H1 (cell line): ENCODE results near the gene TCFL5. TPM values are rescaled to one million over a fixed set of nuclear protein-coding genes. Genes with fewer than 3 reads are reported as not detected.

Experiments
- CTCF ChIA-PET: fragments of 300-600 bp; sonication (Branson Sonifier 250); formaldehyde crosslinking; loops from one replicate; lab custom pipeline; 2021; ENCODE audit not compliant: partially characterized antibody; lab: Charles Lee
- POLR2A ChIA-PET: fragments of 300-600 bp; sonication (Branson Sonifier 250); formaldehyde crosslinking; loops from one replicate; lab custom pipeline; 2021; ENCODE audit warnings: inconsistent platforms; ENCODE audit not compliant: partially characterized antibody; lab: Charles Lee
- DNase-seq, 2 experiments: peaks; one replicate each; pipeline versions ENCODE4 v3.0.0 to v3.0.0-alpha.2; 2010 to 2022; ENCODE audit warnings: low spot score in 2 of 2, low read depth in 1 of 2, mixed read lengths in 1 of 2
- FAIRE-seq: peaks from 2 replicates; lab custom pipeline; 2011; peaks lifted over from hg19 to GRCh38; lab: Jason Lieb, UNC
- H2AFZ ChIP-seq: 2 replicates; pipeline ENCODE4 v1.8.1; 2012; ENCODE audit warnings: low read length, inconsistent platforms
- H2AK5ac ChIP-seq: 2 replicates; pipeline ENCODE4 v1.6.1; 2013; ENCODE audit warnings: low read depth, low read length
- H2BK120ac ChIP-seq: replicated peaks from 2 replicates; pipeline ENCODE3; 2013; ENCODE audit warnings: low read depth, low read length, inconsistent platforms
- H2BK12ac ChIP-seq: 2 replicates; pipeline ENCODE4 v1.6.1; 2013; ENCODE audit warnings: low read depth, low read length
- H2BK15ac ChIP-seq: 2 replicates; pipeline ENCODE4 v1.6.1; 2013; ENCODE audit warnings: low read length
- H2BK20ac ChIP-seq: 2 replicates; pipeline ENCODE4 v1.6.1; 2013; ENCODE audit warnings: low read length
- H2BK5ac ChIP-seq: 2 replicates; pipeline ENCODE4 v1.6.1; 2013; ENCODE audit warnings: low read depth, low read length
- H3K14ac ChIP-seq: 2 replicates; pipeline ENCODE4 v1.6.1; 2013; ENCODE audit warnings: inconsistent platforms; ENCODE audit not compliant: insufficient read length
- H3K18ac ChIP-seq: 2 replicates; pipeline ENCODE4 v1.6.1; 2013; ENCODE audit warnings: low read length; ENCODE audit errors: extremely low read depth
- H3K23ac ChIP-seq: 2 replicates; pipeline ENCODE4 v1.6.1; 2013; ENCODE audit warnings: inconsistent platforms; ENCODE audit not compliant: insufficient read length
- H3K23me2 ChIP-seq: 2 replicates; pipeline ENCODE4 v1.6.1; 2013; ENCODE audit warnings: low read depth, low read length
- H3K27ac ChIP-seq: 2 replicates; pipeline ENCODE4 v1.6.1; 2011; ENCODE audit warnings: low read depth, low read length, inconsistent platforms
- H3K27me3 ChIP-seq, 4 experiments: replicated peaks in 1 of 4; 1 replicate in 1 of 4; 2 replicates in 3 of 4; pipeline versions ENCODE4 v1.6.1 to v1.8.1; 2011 to 2013; ENCODE audit warnings: low read length in 3 of 4, mild to moderate bottlenecking in 3 of 4, inconsistent platforms in 2 of 4, mixed read lengths in 2 of 4, moderate library complexity in 1 of 4; ENCODE audit not compliant: control insufficient read depth in 3 of 4, insufficient read depth in 3 of 4; ENCODE audit errors: extremely low read depth in 1 of 4
- H3K36me3 ChIP-seq, 4 experiments: 2 replicates each; pipeline versions ENCODE4 v1.6.1 to v1.8.1; 2011 to 2013; ENCODE audit warnings: mild to moderate bottlenecking in 4 of 4, low read length in 3 of 4, moderate library complexity in 2 of 4, control low read depth in 1 of 4, inconsistent platforms in 1 of 4; ENCODE audit not compliant: insufficient read depth in 4 of 4, control insufficient read depth in 2 of 4
- H3K4ac ChIP-seq: replicated peaks from 2 replicates; pipeline ENCODE3; 2013; ENCODE audit warnings: low read length, low read depth, mixed read lengths, inconsistent platforms; ENCODE audit not compliant: insufficient read length
- H3K4me1 ChIP-seq, 4 experiments: replicated peaks in 1 of 4; 1 replicate in 1 of 4; 2 replicates in 3 of 4; pipeline versions ENCODE4 v1.6.1 to v1.8.1; 2011 to 2013; ENCODE audit warnings: low read length in 3 of 4, inconsistent platforms in 2 of 4, mixed read lengths in 1 of 4; ENCODE audit not compliant: insufficient read depth in 4 of 4, control insufficient read depth in 3 of 4
- H3K4me2 ChIP-seq, 2 experiments: 2 replicates each; pipeline versions ENCODE4 v1.6.1 to v1.8.1; 2011 to 2013; ENCODE audit warnings: low read depth in 2 of 2, low read length in 2 of 2, control low read depth in 1 of 2, inconsistent platforms in 1 of 2, mild to moderate bottlenecking in 1 of 2; ENCODE audit not compliant: insufficient read depth in 1 of 2
- H3K4me3 ChIP-seq, 4 experiments: fragments of 200-600, 300-600 bp in 1 of 4; sonication (generic), shearing (Covaris generic), sonication (Bioruptor Twin) in 1 of 4; 2 replicates each; pipeline versions ENCODE4 v1.5.1 to v1.8.1; 2011 to 2016; ENCODE audit warnings: low read length in 4 of 4, low read depth in 3 of 4, control low read depth in 2 of 4, inconsistent platforms in 2 of 4, mild to moderate bottlenecking in 2 of 4, mixed read lengths in 1 of 4, moderate library complexity in 1 of 4; ENCODE audit not compliant: insufficient read depth in 2 of 4; ENCODE audit errors: extremely low read depth in 1 of 4
- H3K56ac ChIP-seq: replicated peaks from 2 replicates; pipeline ENCODE3; 2013; ENCODE audit warnings: low read depth, mild to moderate bottlenecking, mixed read lengths, low read length, inconsistent platforms; ENCODE audit not compliant: insufficient read length
- H3K79me1 ChIP-seq: 2 replicates; pipeline ENCODE4 v1.6.1; 2013; ENCODE audit warnings: low read depth, low read length, control low read depth
- H3K79me2 ChIP-seq, 2 experiments: 2 replicates each; pipeline versions ENCODE4 v1.6.1 to v1.8.1; 2012 to 2013; ENCODE audit warnings: low read length in 2 of 2, mild to moderate bottlenecking in 2 of 2, inconsistent platforms in 1 of 2; ENCODE audit not compliant: insufficient read depth in 2 of 2, control insufficient read depth in 1 of 2
- H3K9ac ChIP-seq, 4 experiments: replicated peaks in 1 of 4; 1 replicate in 1 of 4; 2 replicates in 3 of 4; pipeline versions ENCODE4 v1.6.1 to v1.8.1; 2011 to 2013; ENCODE audit warnings: low read depth in 3 of 4, low read length in 3 of 4, control low read depth in 2 of 4, mild to moderate bottlenecking in 2 of 4, moderate library complexity in 2 of 4, inconsistent platforms in 1 of 4; ENCODE audit errors: extremely low read depth in 1 of 4
- H3K9me3 ChIP-seq, 2 experiments: 2 replicates each; pipeline versions ENCODE4 v1.6.1 to v1.8.1; 2012 to 2013; ENCODE audit warnings: mild to moderate bottlenecking in 2 of 2, moderate library complexity in 2 of 2, control low read depth in 1 of 2, inconsistent platforms in 1 of 2, low read depth in 1 of 2, low read length in 1 of 2, mixed read lengths in 1 of 2; ENCODE audit not compliant: insufficient read depth in 2 of 2
- H4K20me1 ChIP-seq, 2 experiments: replicated peaks in 1 of 2; 2 replicates each; pipeline versions ENCODE3 to v1.8.1; 2011 to 2013; ENCODE audit warnings: inconsistent platforms in 2 of 2, low read length in 2 of 2, mild to moderate bottlenecking in 1 of 2; ENCODE audit not compliant: insufficient read depth in 2 of 2, control insufficient read depth in 1 of 2
- H4K5ac ChIP-seq: 2 replicates; pipeline ENCODE4 v1.6.1; 2013; ENCODE audit warnings: low read length, low read depth, mixed read lengths, inconsistent platforms; ENCODE audit not compliant: insufficient read length
- H4K8ac ChIP-seq: 2 replicates; pipeline ENCODE4 v1.8.0; 2013; ENCODE audit warnings: mild to moderate bottlenecking, moderate library complexity, low read length, inconsistent platforms; ENCODE audit not compliant: insufficient read depth; ENCODE audit errors: extremely low read depth
- H4K91ac ChIP-seq: replicated peaks from 2 replicates; pipeline ENCODE3; 2013; ENCODE audit warnings: low read length, mixed read lengths, inconsistent platforms; ENCODE audit not compliant: insufficient read length
- RFX5 ChIP-seq: IDR thresholded peaks from 2 replicates; pipeline ENCODE4 v1.6.1; 2011; ENCODE audit warnings: low read depth, low read length, improper control_type of control experiment, borderline replicate concordance
- RNF2 ChIP-seq: fragments of 200-900, 300-1000 bp; sonication (generic); IDR thresholded peaks from 2 replicates; pipeline ENCODE4 v1.7.1; 2016; ENCODE audit warnings: borderline replicate concordance, low read depth, mild to moderate bottlenecking, antibody characterized with exemption, low read length; ENCODE audit not compliant: poor library complexity, severe bottlenecking; ENCODE audit errors: missing control alignments
- WGBS, 2 experiments: shearing (Covaris generic) in 1 of 2; methylation state at CpG; one replicate each; pipeline versions ENCODE4 v1.1.6 to v1.1.7; 2013 to 2015; ENCODE audit warnings: low lambda C conversion rate in 2 of 2, mixed read lengths in 2 of 2, inconsistent platforms in 1 of 2, low coverage in 1 of 2, missing lambda C conversion rate in 1 of 2; ENCODE audit not compliant: insufficient replicate concordance in 2 of 2, insufficient coverage in 1 of 2, insufficient read length in 1 of 2; ENCODE audit errors: extremely low coverage in 1 of 2, missing lambda C conversion rate in 1 of 2; 5-methylcytosine and 5-hydroxymethylcytosine counted together
- polyA plus RNA-seq, 7 experiments: library from polyadenylated mRNA; depleted of rRNA in 3 of 7; stranded (reverse) in 5 of 7; unstranded in 2 of 7; fragments of >200 nt in 5 of 7; fragments of 200-250 nt in 2 of 7; gene quantifications; 1 replicate in 5 of 7; 2 replicates in 1 of 7; 4 replicates in 1 of 7; pipeline versions ENCODE4 v1.2.1 to v1.2.3, GENCODE V29; 2011 to 2013; ENCODE audit warnings: missing spikeins in 2 of 7, mixed read lengths in 2 of 7
- total RNA-seq: library from RNA; stranded (reverse); fragmentation: NEBNext Ultra II Directional; extraction: Animal tissue kit (Norgen Biotek cat#: 25700); gene quantifications from 2 replicates; pipeline ENCODE4 v1.2.1, GENCODE V29; 2021

TCFL5 gene
- total and polyA plus RNA-seq, 2 of the 8 experiments (the other 6 are each of a cell fraction or from before 2014, with no cell fraction given): 6.2 to 15.0 TPM

- Histone ChIP-seq H3K4me1 (peaks cover 0 to 13% (median 8%) of the 10 kb centered on the region in 4 experiments; a peak in 6 of 7 replicates), H3K4me3 (no peak overlapping the region), H3K18ac (no peak overlapping the region), H2BK12ac (no peak overlapping the region), H3K4ac (no peak overlapping the region), H2BK120ac (no peak overlapping the region), H4K20me1 (peaks cover 6 to 27% of the 10 kb centered on the region in 2 experiments), H3K23me2 (peaks cover 8% of the 10 kb centered on the region; the same call in 1 of the 2 replicates), H3K23ac (no peak overlapping the region), H3K79me1 (peaks cover 6% of the 10 kb centered on the region; the same call in 1 of the 2 replicates), H3K36me3 (peaks cover 2 to 26% (median 9%) of the 10 kb centered on the region in 4 experiments; a peak in 4 of 8 replicates), H4K91ac (no peak overlapping the region), H2BK5ac (no peak overlapping the region), H3K27ac (no peak overlapping the region), H4K5ac (no peak overlapping the region), H3K9me3 (no peaks in the 10 kb centered on the region), H2BK15ac (no peak overlapping the region), H3K56ac (no peak overlapping the region), H3K79me2 (no peaks in the 10 kb centered on the region), H2AK5ac (no peak overlapping the region), H3K14ac (no peak overlapping the region), H4K8ac (no peak overlapping the region), H2BK20ac (no peak overlapping the region), H3K4me2 (no peak overlapping the region), H3K9ac (no peak overlapping the region), H2AFZ (no peak overlapping the region), H3K27me3 (peaks cover 0 to 8% (median 4%) of the 10 kb centered on the region in 4 experiments; a peak in 4 of 7 replicates)
- WGBS, 2 experiments: 88% methylated on average over 20 of the region's 22 CpGs; no CpG with 5 or more reads in 1 of the 2 experiments
- FAIRE-seq (no peak), DNase-seq (no peak)
- CTCF ChIA-PET: interaction anchor here (0.6 to 2.1 kb wide), 4 partner anchors 10 to 436 kb away, joined by 3 to 5 read pairs (median 3); no protein-coding TSS in a partner anchor
- TF ChIP-seq RNF2 (no peak), RFX5 (no peak)
- POLR2A ChIA-PET: interaction anchor here (1.4 to 2.7 kb wide), 2 partner anchors 13 to 15 kb away, joined by 3 to 14 read pairs; partner anchors contain the start of gene COL9A3
Observed at GRCh38 chr20:62802026-62802712, 59.5 kb downstream of the TCFL5 start.
